Activated CD4-positive, alpha-beta T cell treated with anti-CD3 and anti-CD28 coated beads, Interleukin-2, amount 50 U/mL, for 16 hours (primary cell): Measurements from ENCODE around the gene ANKRD65.
"Not testable (repeated sequence)": the region's sequence is repeated elsewhere in the genome, so short reads cannot be mapped to it uniquely, and the experiment has no call there.

ENCODE experiments used
- DNase-seq: peaks from one replicate; pipeline ENCODE4 v3.0.0-alpha.2; 2020

Gene ANKRD65

DNA sequence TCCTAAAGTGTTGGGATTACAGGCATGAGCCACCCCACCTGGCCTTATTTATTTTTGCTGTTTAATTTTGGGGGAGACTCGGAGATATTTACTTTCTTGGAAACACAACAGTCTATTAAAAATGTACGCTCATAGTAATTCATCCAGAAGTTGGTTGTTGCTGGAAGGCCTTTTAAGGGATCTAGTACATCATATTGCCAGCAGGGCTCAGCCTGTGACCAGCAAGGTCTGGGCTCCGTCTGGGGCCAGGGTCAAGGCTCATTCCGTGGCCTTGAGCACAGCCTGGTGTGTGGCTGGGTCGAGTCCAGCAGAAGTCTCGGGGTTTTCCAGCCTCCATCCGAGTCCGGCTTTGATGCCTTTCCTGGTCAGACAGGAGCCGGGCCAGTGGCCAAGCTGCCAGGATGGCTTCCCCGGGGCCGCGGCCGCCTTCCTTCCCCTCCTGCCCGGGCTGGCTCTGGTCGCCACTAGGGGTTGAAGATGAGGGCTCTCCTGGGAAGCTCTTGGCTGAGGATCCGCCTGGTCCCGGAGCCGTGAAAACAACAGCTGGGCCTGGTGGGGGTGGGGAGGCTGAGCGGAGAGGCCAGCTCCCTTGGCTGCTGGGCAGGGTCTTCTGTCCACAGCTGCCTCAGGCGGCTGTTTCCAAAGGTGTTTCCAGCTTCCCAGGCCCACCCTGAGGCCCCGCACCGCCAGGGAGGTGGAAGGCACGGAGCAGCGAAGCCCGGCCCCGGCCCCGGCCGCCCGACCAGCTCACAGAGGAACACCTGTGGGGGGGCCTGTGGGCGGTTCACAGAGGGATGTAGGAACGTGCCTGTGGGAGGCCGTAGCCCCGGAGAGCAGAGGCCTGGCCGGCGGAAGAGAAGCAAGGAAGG is 9.3 kb upstream of the ANKRD65 start:
- DNase-seq: no peak

DNA sequence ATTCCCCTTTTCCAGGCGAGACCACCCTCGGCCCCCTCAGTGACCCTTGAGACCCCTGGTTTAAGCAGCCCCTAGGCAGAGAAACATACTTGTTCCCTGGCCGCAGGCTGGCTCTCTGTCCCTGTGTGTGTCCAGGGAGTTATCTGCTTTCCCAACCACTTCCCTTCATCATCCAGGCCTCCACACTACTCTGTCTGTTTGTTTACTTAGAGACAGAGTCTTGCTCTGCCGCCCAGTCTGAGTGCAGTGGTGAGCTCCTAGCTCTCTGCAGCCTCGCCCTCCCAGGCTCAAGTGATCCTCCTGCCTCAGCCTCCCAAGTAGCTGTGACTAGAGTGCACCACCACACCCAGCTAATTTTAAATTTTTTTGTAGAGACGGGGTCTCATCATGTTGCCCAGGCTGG is 8.6 kb upstream of the ANKRD65 start:
- DNase-seq: no peak

DNA sequence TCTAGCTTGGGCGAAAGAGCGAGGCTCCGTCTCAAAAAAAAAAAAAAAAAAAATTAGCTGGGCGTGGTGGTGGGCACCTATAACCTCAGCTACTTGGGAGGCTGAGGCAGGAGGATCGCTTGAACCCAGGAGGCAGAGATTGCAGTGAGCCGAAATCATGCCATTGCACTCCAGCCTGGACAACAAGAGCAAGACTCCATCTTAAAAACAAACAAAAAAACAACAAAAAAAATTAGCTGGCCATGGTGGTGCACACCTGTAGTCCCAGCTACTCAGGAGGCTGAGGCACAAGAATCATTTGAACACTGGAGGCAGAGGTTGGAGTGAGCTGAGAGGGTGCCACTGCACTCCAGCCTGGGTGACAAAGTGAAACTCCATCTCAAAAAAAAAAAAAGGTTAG is 7.9 kb upstream of the ANKRD65 start:
- DNase-seq: not testable (repeated sequence)

DNA sequence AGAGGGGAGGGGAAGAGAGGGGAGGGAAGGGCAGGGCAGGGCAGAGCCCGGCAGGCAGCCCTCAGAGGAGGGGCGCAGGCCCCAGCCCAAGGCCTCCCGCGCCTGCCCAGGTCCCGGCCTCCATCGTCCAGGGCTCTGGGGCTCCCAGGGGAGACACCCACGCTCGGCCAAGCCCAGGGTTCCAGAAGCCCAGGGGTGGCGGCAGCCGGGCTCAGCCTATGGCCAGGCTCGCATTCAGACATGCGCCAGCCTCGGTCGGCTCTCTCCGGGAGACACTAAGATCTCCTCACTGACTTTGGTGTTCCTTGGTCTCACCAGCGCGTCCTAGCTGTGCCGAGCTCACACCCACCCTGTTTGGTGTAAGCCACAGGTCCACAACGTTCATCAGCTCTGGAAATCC is 7.1 kb upstream of the ANKRD65 start:
- DNase-seq: no peak

DNA sequence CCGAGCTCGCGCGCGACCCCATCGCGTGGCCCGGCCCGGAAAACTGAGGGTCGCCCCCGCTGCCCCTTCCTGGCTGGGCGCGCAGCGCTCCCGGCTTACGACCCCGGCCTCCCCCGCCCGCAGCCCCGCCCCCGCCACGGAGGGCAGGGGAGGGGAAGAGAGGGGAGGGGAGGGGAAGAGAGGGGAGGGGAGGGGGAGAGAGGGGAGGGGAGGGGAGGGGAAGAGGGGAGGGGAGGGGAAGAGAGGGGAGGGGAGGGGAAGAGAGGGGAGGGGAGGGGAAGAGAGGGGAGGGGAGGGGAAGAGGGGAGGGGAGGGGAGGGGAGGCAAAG is 6.7 kb upstream of the ANKRD65 start:
- no peak for DNase-seq

DNA sequence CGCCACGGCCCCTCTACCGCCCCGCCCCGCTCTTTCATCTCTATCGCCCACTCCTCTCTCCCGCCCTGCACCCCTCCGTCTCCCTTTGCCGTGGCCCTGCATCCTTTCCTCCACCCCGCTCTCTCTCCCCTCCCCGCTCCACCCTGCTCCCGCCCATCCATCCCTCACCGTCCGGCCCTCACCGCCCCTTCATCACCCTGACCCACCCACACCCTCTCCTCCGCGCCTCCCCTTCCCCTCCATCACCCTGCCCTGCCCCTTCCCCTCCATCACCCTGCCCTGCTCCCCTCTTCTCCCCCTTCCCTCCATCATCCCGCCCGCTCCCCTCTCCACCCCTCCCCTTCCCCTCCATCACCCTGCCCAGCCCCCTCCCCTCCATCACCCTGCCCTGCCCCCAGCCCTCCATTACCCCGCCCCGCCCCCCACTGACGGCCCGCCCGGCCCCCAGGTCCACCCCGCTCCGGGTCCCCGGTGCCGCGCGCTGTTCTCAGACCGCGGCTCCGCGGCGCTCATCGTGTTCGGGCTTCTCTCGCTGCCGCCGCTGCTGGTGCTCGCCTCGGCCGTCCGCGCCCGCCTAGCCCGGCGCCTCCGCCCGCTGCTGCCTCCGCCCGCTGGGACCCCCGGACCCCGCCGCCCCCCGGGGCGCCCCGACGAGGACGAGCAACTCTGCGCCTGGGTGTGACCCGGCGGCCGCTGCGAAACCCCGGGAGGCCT is 6.2 kb upstream of the ANKRD65 start:
- DNase-seq: no peak

DNA sequence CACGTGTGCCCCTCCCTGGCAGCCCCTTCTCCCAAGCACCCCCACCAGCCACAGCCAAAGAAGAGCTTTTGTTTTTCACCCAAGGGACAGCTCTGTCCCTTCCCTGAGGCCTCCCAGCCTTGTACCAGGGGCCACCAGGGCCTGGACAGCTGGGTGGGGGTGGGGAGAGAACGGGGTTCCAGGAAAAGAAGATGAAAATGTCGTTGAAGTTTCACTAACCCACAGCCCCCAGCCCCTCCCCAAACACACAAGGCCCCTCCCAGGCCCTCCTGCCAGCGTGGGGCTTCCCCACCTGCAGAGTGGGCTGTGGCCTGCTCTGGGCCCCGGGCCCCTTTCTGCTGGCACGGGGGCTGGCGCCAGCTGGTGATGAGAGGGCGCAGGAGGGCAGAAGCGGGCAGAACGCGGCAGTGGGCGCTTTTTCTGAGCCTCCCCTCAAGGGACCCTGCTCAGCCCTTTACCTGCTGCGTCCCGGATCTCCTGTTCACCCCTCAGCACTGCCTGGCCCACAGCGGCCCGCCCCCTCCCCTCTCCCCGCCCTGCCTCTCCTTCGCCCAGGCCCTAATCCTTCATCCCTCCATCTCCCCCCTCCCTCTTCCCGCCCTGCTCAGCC is 5.5 kb upstream of the ANKRD65 start:
- no peak for DNase-seq

DNA sequence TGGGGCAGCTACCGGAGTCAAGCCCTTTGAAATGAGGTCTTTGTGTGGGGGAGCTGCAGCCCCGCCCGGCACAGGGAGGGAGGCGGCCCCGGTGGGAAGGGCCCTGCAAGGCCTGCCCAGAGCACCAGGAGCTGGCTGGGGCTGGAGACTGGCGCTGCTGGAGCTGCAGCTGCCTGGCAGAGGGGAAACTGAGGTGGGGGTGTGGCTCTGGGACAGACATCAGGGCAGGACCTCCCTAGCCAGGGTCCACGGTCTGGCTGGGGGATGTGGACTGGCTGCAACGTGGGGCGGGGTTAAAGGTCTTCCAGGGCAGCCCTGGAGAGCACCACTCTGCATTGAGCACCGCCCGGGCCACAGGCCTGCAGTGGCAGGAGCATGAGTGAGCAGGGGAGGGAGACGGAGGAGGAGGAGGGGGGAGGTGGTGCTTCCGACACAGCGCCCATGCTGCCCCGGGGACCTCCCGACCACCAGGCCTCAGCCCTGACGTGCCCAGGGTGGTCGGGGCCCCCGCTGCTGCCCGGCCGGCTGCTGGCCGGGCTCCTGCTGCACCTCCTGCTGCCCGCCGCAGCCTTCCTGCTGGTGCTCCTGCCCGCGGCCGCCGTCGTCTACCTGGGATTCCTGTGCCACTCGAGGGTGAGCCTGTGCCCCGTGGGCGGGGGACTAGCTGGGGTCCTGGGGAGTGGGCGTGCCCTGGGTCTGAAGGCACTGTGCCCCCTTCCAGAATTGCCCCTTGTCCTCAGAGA is 4.8 kb upstream of the ANKRD65 start:
- no peak for DNase-seq

DNA sequence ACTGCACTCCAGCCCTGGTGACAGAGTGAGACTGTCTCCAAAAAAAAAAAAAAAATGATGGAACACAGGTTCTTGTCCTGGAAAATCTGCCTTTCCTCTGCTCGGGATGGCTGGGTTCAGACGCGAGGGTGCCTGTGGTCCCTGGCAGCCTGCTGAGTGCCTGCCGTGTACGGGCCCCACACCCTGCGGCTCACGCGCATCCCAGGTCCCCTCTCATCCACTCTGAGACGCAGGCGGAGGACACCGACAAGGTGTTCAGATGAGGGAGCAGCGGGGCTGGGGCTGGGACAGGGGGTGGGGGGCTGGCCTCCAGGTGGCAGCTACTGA is 4.3 kb upstream of the ANKRD65 start:
- no peak for DNase-seq

DNA sequence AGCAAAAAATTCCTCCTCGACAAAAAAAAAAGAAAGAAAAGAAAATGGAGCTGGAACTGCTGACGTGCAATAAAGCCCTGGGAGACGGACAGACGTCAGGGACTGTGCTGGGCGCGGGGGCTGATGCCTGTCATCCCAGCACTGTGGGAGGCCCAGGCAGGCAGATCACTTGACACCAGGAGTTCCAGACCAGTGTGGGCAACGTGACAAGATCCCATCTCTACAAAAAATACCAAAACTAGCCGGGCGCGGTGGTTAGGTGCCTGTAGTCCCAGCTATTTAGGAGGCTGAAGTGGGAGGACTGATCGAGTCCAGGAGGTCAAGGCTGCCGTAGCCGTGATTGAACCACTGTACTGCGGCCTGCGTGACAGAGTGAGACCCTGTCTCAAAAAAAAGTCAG is 3.6 kb upstream of the ANKRD65 start:
- no peak for DNase-seq

DNA sequence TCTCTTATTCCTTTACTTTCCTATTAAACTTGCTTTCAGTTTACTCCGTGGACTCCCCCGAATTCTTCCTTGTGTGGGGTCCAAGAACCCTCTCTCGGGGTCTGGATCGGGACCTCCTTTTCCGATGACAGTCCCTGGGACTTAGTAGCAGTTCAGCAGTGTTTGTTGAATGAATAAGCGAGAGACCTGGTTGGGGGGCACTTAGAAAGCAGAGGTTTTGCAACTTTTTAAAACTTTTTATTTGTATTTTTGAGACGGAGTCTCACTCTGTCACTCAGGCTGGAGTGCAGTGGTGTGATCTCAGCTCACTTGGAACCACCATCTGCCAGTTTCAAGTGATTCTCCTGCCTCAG is 2.1 kb upstream of the ANKRD65 start:
- DNase-seq: no peak

DNA sequence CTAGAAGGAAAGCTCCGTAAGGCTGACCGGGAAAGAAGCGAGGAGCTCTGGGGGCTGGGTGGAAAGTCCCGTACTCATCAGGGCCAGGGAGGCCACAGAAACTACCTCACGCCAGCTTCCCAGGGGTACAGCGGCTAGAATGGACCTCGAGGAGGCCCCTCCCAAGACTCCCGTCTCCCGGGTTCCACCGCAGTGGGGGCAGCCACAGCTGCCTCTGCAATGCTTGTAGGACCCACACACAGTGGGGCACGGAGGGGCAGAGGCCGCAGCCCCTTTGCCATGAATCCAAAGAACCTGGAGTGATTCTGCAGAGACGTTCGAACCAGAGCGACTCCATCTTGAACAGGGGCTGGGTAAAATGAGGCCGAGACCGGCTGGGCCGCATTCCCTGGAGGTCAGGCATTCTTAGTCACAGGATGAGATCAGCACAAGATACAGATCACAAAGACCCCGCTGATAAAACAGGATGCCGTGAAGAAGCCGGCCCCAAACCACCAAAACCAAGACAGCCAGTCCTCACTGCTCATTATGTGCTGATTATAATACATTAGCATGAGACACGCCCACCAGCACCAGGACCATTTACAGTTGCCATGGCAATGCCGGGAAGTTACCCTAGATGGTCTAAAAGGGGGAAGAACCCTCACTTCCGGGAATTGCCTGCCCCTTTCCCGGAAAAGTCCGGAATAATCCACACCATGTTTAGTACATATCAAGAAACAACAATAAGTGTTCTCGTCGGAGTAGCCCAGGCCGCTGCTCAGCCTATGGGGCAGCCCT is 1.6 kb upstream of the ANKRD65 start:
- DNase-seq: peak; percentile 24

DNA sequence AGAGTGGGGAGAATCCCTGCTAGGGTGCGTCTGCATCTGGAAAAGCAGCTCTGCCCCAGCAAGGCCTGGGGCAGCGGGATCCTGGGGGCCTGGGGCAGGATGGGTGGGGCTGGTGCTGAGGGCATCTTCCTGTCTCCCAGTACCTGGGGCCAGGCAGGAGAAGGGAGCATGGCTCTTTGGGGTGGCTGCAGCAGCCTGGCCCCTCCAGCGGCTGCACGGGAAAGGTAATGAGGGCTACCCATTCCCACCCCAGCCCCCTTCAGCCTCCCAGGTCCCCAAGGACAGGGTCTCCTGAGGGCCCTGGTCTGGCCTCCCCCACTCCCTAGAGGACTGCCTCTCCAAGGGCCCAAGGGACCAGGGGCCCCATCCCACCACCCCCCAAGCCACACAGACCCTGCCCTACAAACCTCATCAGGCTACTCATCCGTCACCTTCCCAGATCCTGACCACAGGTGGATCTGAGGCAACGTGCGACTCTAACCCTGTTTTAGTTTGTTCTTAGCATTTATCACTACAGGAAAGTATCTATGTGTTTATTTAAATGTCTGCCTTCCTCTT is 910 bp upstream of the ANKRD65 start:
- no peak for DNase-seq

DNA sequence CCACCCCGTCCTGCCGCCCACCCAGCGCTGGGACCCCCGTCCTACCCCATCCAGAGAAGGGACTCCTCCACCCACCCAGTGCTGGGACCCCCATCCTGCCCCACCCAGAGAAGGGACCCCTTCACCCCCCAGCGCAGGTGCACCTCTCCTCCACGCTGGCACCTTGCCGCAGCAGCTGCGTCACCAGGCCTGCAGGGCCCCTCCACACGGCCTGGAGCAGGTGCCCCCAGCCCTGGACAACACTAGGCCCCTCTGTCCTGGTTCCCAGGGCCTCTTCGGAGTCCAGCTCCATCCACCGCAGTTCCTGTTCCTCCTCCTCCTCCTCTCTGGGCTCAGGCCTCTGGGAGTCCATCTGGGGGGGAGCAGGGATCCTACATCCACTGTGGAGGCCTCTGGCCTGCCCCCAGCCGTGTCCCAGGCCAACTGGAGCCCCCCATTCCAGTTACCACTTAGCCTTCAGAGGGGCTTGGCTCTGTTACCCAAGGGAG is 378 bp downstream of the ANKRD65 start:
- no peak for DNase-seq

DNA sequence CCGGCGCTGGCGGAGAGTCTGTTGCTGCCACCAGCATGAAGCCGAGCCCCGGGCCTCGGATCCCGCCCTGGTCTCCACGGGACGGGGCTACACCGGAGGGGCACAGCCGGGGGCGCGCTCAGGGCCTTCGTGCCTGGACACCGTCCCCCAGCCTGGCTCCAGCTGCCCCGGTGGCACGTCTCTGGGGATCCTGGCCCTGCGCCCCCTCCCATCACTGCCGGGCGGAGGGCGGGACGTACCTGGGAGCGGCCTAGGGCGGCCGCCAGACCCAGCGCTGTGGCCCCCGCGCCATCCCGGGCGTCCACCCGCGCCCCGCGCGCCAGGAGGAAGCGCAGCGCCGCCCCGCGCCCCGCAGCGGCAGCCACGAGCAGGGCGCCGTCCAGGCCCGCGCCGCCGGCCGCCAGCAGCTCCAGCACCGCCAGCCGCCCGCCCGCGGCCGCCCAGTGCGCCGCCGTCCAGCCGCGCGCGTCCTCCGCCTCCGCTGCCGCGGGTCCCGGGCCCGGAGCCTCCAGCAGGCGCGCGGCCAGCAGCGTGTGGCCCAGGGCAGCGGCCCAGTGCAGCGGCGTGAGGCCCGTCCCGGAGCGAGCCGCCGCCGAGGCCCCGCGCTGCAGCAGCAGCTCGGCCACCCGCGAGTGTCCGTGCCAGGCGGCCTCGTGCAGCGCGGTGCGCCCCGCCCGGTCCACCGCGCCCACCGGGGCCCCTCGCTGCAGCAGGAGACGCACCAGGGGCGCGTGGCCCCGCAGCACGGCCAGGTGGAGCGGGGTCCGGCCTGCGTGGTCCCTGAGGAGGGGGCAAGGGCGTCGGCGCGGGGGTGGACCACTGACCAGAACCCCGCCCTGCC is 1.0 kb downstream of the ANKRD65 start:
- DNase-seq: no peak

DNA sequence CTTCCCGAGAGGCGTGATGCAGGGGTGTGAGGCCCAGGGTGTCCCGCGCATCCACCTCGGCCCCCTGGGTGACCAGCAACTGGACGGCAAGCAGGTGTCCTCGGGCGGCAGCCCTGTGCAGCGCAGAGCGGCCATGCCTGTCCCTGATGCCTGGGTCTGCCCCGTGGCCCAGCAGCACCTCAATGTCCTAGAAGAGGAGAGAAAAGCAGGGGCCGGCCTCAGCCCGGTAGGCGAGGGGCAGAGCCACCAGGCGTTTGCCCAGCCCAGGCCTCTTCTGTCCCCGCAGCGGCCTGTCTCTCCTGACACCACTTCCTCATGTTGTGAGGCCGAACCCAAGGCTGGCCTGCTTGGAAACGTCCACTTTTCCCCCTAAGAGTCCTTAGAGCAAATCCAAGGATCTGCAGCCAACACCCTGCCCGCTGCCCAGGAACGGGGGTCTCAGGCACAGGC is 1.7 kb downstream of the ANKRD65 start:
- no peak for DNase-seq

DNA sequence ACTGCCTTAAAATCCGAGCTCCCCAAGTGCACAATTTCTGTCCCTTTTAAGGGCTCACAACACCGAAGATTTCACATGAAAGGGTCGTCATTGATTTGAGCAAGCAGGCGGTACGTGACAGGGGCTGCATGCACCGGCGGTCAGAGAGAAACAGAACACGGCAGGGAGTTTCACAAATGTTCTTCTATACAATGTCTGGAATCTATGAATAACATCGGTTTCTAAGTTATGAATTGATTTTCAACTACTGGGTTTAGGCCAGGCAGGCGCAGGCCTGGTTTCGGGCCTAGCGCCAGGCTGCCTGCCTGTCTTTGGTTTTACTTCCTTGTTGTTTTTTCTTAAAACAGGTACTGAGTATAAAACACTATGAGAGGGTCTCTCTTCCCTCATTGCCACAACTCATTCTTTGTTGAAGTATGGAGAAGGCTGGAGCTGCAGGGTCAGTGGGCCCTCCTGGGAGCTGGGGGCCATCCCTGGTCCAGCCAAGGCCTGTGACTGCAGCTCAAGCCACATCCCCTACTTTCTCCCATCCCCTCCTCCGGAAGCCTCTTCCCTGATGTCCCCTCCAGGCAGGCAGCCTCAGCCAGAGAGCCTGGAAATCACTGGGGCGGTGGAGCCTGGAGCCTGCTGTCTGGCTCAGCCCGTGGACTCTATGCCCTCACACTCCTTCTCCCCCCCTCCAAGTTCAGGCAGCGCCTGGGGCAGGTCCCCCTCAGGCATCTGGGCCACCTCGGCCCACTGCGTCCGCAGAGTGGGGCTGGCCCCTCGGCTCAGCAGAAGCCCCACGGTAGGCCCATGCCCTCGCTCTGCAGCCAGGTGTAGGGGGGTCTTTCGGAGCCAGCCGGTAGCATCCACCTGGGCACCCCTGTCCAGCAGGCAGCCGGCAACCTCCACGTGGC is 2.4 kb downstream of the ANKRD65 start:
- no peak for DNase-seq

DNA sequence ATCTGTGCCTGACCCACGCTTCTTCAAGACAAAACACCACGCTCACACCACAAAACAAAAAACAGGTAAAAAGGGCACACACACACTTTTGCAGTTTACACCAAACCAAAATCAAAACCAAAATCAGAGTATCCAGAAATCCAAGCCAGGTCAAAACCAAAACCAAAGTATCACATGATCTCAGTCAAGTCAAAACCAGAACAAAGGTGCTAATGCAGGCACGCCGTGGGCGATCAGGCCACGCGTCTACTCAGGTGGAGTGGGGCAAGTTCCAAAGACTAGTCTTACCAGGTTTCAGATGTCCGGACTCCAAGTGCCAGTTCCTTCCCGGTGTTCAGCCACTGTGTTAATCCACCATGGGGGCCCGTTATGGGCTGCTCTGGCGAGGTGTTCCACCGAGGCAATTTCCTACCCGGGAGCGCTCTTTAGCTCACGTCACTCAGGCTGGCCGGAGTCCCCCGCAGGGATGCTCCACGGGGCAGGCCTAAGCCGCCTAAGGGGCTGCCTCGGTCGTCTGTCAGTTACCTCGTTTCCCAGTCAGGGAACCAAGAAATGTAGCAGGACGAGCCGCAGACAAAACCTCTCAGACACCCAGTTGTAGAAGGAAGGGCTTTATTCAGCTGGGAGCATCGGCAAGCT is 3.1 kb downstream of the ANKRD65 start:
- DNase-seq: peak; percentile 52

DNA sequence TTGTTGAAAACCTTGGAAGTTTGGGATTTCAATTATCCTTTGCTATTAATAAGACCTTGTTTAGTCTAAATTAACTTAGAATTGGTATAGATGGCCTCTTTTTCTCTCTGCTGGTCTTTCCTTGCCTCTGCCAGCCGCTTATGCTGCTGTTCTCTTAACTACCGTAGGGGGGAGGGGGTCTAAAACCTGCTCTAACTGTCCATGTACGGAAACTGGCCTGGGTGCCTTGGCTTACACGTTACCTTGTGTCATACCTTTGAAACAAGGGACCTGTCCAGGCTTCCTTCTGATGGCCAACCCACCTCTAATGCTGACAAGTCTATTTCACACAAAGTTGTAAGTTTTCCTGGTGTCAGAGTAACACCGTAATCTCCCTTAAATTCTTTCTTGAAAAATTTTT is 3.7 kb downstream of the ANKRD65 start:
- not testable (repeated sequence) for DNase-seq

DNA sequence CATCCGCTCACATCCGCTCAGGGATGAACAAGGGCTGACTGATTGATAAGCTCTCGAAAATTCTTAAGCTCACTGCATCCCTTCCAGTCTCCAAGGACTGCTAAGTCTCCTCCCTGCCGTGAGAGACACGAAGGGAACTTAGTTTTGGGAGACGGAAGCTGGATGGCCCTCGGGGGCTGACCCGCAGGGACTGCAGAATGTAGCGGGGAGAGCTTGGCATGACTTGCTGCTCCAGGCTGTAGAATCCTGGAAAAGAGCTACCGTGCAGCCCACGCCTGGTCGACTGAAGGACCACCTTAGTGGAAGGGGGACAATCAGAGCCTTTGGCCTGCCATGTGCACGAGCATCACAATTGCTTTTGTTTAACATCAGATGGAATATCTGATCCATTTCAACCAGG is 5.3 kb downstream of the ANKRD65 start:
- no peak for DNase-seq
